Heart left ventricle (tissue), 13 donors: ENCODE measurements around the gene BCL2.

Source experiments
- CTCF ChIP-seq, 12 donors: fragments of 200-600 bp; sonication (generic) in 4 of 12; IDR thresholded peaks; one replicate each; pipeline versions ENCODE4 v1.5.0 to v1.8.0; 2018 to 2022; ENCODE audit warnings: antibody characterized with exemption in 12 of 12, mild to moderate bottlenecking in 5 of 12
- POLR2A ChIP-seq, 2 donors: fragments of 450-650 bp; IDR thresholded peaks; one replicate each; pipeline ENCODE4 v1.6.1; 2017; ENCODE audit warnings: antibody characterized with exemption in 2 of 2, mild to moderate bottlenecking in 2 of 2, moderate library complexity in 2 of 2
- donor health status: ischemic (EF 13 %, LVEDD 7.1; RV severe dilation, severe dysfunction).
- donor health status: DM: no; HTN: yes; CAD: no.
- donor health status: DM: no; HTN: no; CAD: no.
- donor health status: ischemic (EF 25% LVEDD 6.9; RV normal size, moderate dysfunction).
- donor health status: ischemic (EF 25% LVEDD 5.7; RV mildly dilated, moderate dysfunction).
- donor health status: ischemic (EF 35%, LVEDD 5.7; RV mildly dilated, moderate dysfunction).
- donor health status: nonischemic (EF 11% LVEDD 7.7; RV severe dilation, severe dysfunction).
- donor health status: DM: yes; HTN: yes; CAD: no.
- donor health status: PGD.
- donor health status: ischemic (EF 29% LVEDD 5.4; RV normal size, mild dysfunction).
- donor health status: nonischemic (EF 23%, LVEDD 6.1; RV moderate dilation, normal function).

- TF ChIP-seq CTCF (IDR thresholded peaks at IDR 0.05) (no peak), POLR2A (IDR thresholded peaks at IDR 0.05) (no peak)
These were observed 131.6 kb downstream of the BCL2 start for GRCh38 chr18:63187791-63188460.
